Fibroblast of skin of right quadriceps (primary cell): ENCODE measurements around the gene CDC42SE1.
A peak's percentile ranks its signal among the peaks of the same experiment; 100 is the strongest.

Source experiments
- DNase-seq: peaks from one replicate; pipeline ENCODE4 v3.0.0-alpha.2; 2013

Gene CDC42SE1

DNA sequence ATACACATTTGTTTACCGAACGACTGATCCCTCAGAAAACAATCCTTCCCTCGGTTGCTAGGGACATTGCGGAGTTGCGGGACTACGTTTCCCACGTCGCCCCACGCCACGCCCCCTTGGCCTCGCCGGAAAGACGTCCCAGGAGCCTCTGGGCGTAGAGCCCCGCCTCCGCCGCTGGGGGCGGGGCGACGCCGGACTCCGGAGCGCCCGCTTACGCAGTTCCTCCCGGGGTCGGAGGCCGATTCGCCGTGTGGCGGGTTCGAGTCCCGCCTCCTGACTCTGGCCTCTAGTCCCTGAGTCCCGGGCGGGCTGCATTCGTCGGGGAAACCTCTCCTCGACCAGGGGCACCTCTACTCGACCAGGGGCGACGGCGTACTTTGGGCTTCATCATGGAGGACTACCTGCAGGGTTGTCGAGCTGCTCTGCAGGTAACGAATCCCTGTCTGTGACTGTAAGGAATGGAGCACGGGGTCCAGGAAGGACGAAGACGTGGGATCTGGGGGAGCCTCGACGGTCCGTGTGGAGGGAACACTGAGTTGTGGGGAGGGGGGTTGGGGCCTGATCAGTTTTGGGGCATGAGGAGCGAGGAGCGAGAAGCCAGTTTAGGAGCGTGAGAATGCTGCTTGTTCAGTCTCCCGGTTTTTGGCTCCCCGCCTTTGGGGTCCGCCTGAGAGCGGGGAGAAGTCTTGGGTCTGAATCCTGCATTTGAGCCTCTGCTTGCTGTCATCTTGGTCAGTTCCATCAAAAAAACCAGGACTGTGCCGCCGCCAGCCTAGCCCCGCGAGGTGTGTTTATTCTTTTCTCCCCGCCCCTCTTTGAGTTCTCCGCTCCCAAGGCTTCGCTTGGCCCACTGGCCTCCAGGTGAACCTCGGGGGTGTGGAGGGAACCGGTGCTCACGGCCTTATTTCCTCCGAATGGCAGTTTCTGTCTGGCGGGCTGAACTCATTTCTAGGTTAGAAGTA lies 50.9 kb downstream of the CDC42SE1 start, which contains the start of gene PRUNE1:
TSS of gene PRUNE1 (plus strand) at position 206 of the 962 bp plus-strand sequence. CDS start at position 390, 184 bp downstream.
- DNase-seq: peak; percentile 95

DNA sequence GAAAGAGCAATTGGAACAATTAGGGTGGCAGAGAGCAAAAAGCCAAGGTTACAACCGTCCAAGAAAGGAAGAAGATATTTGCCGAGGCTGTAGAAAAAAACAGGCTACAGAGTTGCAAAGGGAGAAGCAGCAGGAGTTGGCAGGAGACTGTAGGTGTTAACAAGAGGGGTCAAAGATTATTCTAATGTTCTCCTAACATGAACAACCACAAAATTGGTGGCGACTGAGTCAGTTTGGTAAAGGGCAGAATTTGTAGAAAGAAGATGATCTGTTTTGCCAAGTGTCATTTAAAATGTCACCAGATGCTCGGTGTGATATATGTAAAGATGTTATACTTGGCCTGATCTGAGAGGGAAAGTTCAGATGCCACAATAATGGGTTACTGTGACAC lies 51.6 kb downstream of the CDC42SE1 start:
- DNase-seq: no peak

DNA sequence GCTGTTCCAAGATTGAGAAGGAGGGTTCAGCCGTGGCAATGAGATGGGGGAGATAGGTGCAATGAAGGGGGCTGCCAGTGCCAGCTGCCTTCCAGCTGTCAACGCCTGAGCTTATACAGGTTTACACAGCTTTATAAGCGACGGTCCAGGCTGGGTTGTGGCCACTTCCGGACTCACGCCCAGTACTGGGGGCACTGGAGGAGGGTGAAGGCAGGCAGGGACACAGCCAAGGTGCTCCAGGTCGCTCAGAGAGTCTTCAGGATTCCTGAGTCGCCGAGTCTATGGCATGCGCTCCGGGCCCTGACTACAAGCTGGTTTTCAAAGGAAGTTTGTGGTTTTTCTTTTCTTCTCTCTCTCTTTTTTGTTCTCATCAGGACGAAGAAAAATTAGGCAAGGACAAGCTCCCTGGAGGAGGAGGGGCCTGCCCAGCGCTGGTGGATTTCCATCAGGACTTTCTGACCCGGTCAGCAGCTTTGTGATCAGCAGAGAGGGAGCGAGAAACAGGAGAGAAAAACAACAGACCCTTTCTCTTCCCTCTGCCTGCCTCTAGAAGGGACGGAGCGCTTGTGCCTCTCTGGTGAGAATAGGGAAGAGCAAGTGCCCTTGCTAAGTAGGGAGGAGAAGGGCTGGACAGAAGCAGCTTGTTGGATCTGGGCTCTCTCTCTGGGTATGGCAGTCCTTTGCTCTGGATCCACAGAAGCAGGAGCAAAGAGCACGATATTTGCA lies 52.9 kb downstream of the CDC42SE1 start, which contains the start of gene MINDY1:
TSS of gene MINDY1 (minus strand) at position 576 of the 726 bp plus-strand sequence. CDS start 4,285 bp downstream, outside the sequence.
- DNase-seq: peak; percentile 80

DNA sequence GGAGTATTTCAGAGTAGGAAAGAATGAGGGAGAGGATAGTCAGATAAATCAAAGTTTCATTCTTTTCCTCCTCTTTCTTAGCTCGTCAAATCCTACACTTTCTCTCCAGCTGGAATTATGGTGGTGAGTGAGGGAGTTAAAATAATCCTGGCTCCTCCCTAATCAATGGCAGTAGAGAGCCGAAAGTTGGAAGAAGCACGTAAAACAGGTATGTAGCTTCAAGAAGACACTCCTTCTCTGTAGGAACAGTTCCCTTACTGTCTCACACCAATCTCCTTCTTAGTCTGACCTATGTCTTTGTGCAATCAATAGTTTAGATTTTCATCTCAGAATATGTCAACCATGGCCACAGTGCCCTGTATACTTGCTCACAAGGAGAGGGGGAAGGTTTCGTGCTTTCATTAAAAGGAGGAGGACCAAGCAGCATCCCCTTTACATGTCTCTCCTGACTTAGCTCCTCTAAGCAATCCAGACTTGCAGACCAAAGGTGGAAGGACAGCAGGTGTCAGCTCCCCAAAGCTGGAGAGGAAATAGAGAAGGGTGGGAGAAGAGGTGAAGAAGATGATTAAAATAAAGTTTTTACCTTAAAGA lies 53.6 kb downstream of the CDC42SE1 start:
- no peak for DNase-seq

- no peak for DNase-seq
These were observed 56.2 kb downstream of the CDC42SE1 start for GRCh38 chr1:151003180-151003579.

DNA sequence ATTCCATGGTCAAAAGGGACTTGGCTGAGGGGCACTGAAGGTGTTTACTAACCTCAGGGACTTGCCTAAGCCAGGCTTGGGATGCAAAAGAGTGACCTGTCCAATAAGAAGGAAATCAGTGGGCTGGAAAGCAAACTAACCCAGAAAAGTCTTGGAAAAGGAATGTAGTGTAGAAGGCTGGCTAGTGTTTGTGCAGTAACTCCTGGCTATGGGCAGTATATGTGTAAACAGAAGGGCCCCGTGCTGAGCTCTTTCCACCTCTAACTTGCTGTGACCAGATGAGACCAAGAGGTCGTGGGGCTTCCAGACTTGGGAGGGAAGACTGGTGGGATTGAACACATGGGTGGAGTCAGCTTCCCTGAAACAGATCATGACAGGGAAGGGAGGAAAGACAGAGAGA lies 56.8 kb downstream of the CDC42SE1 start:
- no peak for DNase-seq

GRCh38 chr1:151002051-151002450 lies 57.4 kb downstream of the CDC42SE1 start:
- no peak for DNase-seq

- no peak for DNase-seq
These were observed 57.8 kb downstream of the CDC42SE1 start for GRCh38 chr1:151001602-151002001.
